Esophagus squamous epithelium (tissue), 5 donors: ENCODE results near the gene RHBDD1. TPM values are rescaled to one million over a fixed set of nuclear protein-coding genes. Genes with fewer than 3 reads are reported as not detected.

Experiments used
- DNase-seq: peaks from one replicate; lab custom pipeline; 2025; lab: John Stamatoyannopoulos, UW
- H3K27ac ChIP-seq, 4 donors: fragments of 200-600 bp; sonication (generic); one replicate each; pipeline ENCODE4 v1.5.1; 2016 to 2019; ENCODE audit warnings: mild to moderate bottlenecking in 1 of 4
- H3K27me3 ChIP-seq, 4 donors: fragments of 200-600 bp; sonication (generic); 1 replicate in 3 of 4; 2 replicates in 1 of 4; pipeline versions ENCODE4 v1.5.1 to v1.6.0; 2017 to 2021; ENCODE audit warnings: antibody characterized with exemption in 1 of 4
- H3K36me3 ChIP-seq, 3 donors: fragments of 200-600 bp; sonication (generic); one replicate each; pipeline ENCODE4 v1.5.1; 2016 to 2019
- H3K4me1 ChIP-seq, 3 donors: fragments of 200-600 bp; sonication (generic); one replicate each; pipeline ENCODE4 v1.5.1; 2017 to 2019
- H3K4me3 ChIP-seq, 4 donors: fragments of 200-600 bp; sonication (generic); 1 replicate in 3 of 4; 2 replicates in 1 of 4; pipeline ENCODE4 v1.5.1; 2016 to 2019; ENCODE audit warnings: mild to moderate bottlenecking in 2 of 4, moderate library complexity in 1 of 4
- H3K9me3 ChIP-seq, 3 donors: fragments of 200-600 bp; sonication (generic); one replicate each; pipeline ENCODE4 v1.5.1; 2016 to 2019
- CTCF ChIP-seq, 6 experiments: fragments of 450-650 bp in 4 of 6; fragments of 200-600 bp in 2 of 6; sonication (generic) in 2 of 6; IDR thresholded peaks; one replicate each; pipeline ENCODE4 v1.5.1; 2016 to 2019; ENCODE audit warnings: antibody characterized with exemption in 6 of 6, mild to moderate bottlenecking in 4 of 6, moderate library complexity in 4 of 6
- POLR2A ChIP-seq, 4 donors: fragments of 450-650 bp; IDR thresholded peaks; one replicate each; pipeline ENCODE4 v1.6.1; 2017; ENCODE audit warnings: antibody characterized with exemption in 4 of 4, mild to moderate bottlenecking in 4 of 4, moderate library complexity in 3 of 4
- WGBS, 2 donors: methylation state at CpG; one replicate each; pipeline ENCODE4 v1.1.5; 2018; 5-methylcytosine and 5-hydroxymethylcytosine counted together
- intact Hi-C: fragments of 100-400 bp; cut with DNase I; formaldehyde crosslinking; loops from one replicate; pipeline ENCODE4 v1.15.0; 2022
- total RNA-seq, 4 donors: library from RNA; depleted of rRNA; stranded (reverse); fragments of >200 nt; gene quantifications; one replicate each; pipeline ENCODE4 v1.1.0, GENCODE V29; 2016
- donor health status: DM: yes; HTN: yes; CAD: no.

The RHBDD1 gene
- total RNA-seq, 4 donors from 2014 or later = 6.8 to 14.4 (median 10.3) TPM

- intact Hi-C loops = no loop called here
- peak overlapping the region; percentile 64 to 89 (median 69) for H3K4me3 ChIP-seq
- peaks cover 5 to 43% (median 16%) of the 10 kb centered on the region in 3 donors for H3K4me1 ChIP-seq
- peaks cover 0 to 6% (median 0%) of the 10 kb centered on the region in 3 donors for H3K36me3 ChIP-seq
- no peak for TF ChIP-seq CTCF (IDR thresholded peaks at IDR 0.05)
- TF ChIP-seq POLR2A (IDR thresholded peaks at IDR 0.05) = no peak
- 12 to 27% methylated on average over 11 to 22 of the region's 26 CpGs for WGBS, 2 donors
- H3K27me3 ChIP-seq = no peaks in the 10 kb centered on the region
- H3K27ac ChIP-seq = peak overlapping the region; percentile 97 to 100 (median 97)
- DNase-seq = peak; percentile 16
- no peaks in the 10 kb centered on the region for H3K9me3 ChIP-seq
These were observed 446 bp upstream of the RHBDD1 start for GRCh38 chr2:226835420-226835795.

- intact Hi-C loops = no loop called here
- no peak for DNase-seq
- peaks cover 0 to 6% (median 0%) of the 10 kb centered on the region in 3 donors for H3K36me3 ChIP-seq
- H3K9me3 ChIP-seq = no peaks in the 10 kb centered on the region
- no peak for TF ChIP-seq POLR2A (IDR thresholded peaks at IDR 0.05)
- TF ChIP-seq CTCF (IDR thresholded peaks at IDR 0.05) = no peak
- no peaks in the 10 kb centered on the region for H3K27me3 ChIP-seq
- 1 to 4% methylated on average over 6 of the region's 6 CpGs for WGBS, 2 donors
- peak overlapping the region; percentile 97 to 100 (median 97) for H3K27ac ChIP-seq
- H3K4me3 ChIP-seq = peak overlapping the region; percentile 64 to 89 (median 69)
- peaks cover 5 to 43% (median 16%) of the 10 kb centered on the region in 3 donors for H3K4me1 ChIP-seq
These were observed 663 bp downstream of the RHBDD1 start for GRCh38 chr2:226836548-226836885.

GRCh38 chr2:226837334-226837733 lies 1.5 kb downstream of the RHBDD1 start:
- Histone ChIP-seq H3K4me1 (peaks cover 5 to 43% (median 16%) of the 10 kb centered on the region in 3 donors), H3K9me3 (no peaks in the 10 kb centered on the region), H3K27me3 (no peaks in the 10 kb centered on the region), H3K36me3 (peaks cover 0 to 6% (median 0%) of the 10 kb centered on the region in 3 donors), H3K4me3 (peak overlapping the region in 1 of 4 donors; percentile 89), H3K27ac (peak overlapping the region in 3 of 4 donors; percentile 97 to 100 (median 97))
- TF ChIP-seq CTCF (IDR thresholded peaks at IDR 0.05) (no peak), POLR2A (IDR thresholded peaks at IDR 0.05) (no peak)
- no peak for DNase-seq
- intact Hi-C loops = no loop called here
- WGBS, 2 donors = 73 to 75% methylated on average over 7 of the region's 7 CpGs

- Histone ChIP-seq H3K4me1 (peaks cover 5 to 43% (median 16%) of the 10 kb centered on the region in 3 donors), H3K9me3 (no peaks in the 10 kb centered on the region), H3K4me3 (no peak overlapping the region), H3K27ac (peak overlapping the region in 2 of 4 donors; percentile 97 to 100), H3K27me3 (no peaks in the 10 kb centered on the region), H3K36me3 (peaks cover 0 to 6% (median 0%) of the 10 kb centered on the region in 3 donors)
- intact Hi-C loops = no loop called here
- WGBS, 2 donors = 74 to 80% methylated on average over 11 to 12 of the region's 12 CpGs
- TF ChIP-seq CTCF (IDR thresholded peaks at IDR 0.05) (no peak), POLR2A (IDR thresholded peaks at IDR 0.05) (no peak)
- DNase-seq = no peak
These were observed 2.1 kb downstream of the RHBDD1 start for GRCh38 chr2:226837787-226838603.

- H3K9me3 ChIP-seq = no peaks in the 10 kb centered on the region
- DNase-seq = no peak
- no peak overlapping the region for H3K4me3 ChIP-seq
- no peak for TF ChIP-seq POLR2A (IDR thresholded peaks at IDR 0.05)
- no peak for TF ChIP-seq CTCF (IDR thresholded peaks at IDR 0.05)
- 67 to 69% methylated on average over 3 of the region's 3 CpGs for WGBS, 2 donors
- peaks cover 0 to 6% (median 0%) of the 10 kb centered on the region in 3 donors for H3K36me3 ChIP-seq
- intact Hi-C loops = no loop called here
- no peaks in the 10 kb centered on the region for H3K27me3 ChIP-seq
- no peak overlapping the region for H3K27ac ChIP-seq
- peaks cover 5 to 43% (median 16%) of the 10 kb centered on the region in 3 donors for H3K4me1 ChIP-seq
These were observed 2.9 kb downstream of the RHBDD1 start for GRCh38 chr2:226838722-226839121.
